ENCODE results near the gene NSUN5. TPM values are rescaled to one million over a fixed set of nuclear protein-coding genes. Genes with fewer than 3 reads are reported as not detected.

The NSUN5 gene
- polyA plus RNA-seq, 2 donors: 16.2 to 23.1 TPM

Other genes starting within 250 kb of the NSUN5 start
- gene SPDYE9, start 222.8 kb downstream of the NSUN5 start, polyA plus RNA-seq: not detected
- under 1 TPM in 1 of 2 donors, not detected in 1; 0.02 TPM for gene TRIM50, start 19.3 kb upstream of the NSUN5 start, polyA plus RNA-seq
- gene FKBP6, start 19.3 kb upstream of the NSUN5 start, polyA plus RNA-seq: not detected
- gene FZD9, start 125.0 kb upstream of the NSUN5 start, polyA plus RNA-seq: under 1 TPM; 0.48 to 0.61 TPM
- gene BAZ1B, start 213.5 kb upstream of the NSUN5 start, polyA plus RNA-seq: 10 to 100 TPM; 10.9 to 11.8 TPM
- 10 to 100 TPM; 30.0 to 43.5 TPM for gene BCL7B, start 248.9 kb upstream of the NSUN5 start, polyA plus RNA-seq